Thyroid gland (tissue), 4 donors: ENCODE results near the gene SH3BGR. TPM values are rescaled to one million over a fixed set of nuclear protein-coding genes. Genes with fewer than 3 reads are reported as not detected.

Experiments
- DNase-seq, 2 donors: peaks; one replicate each; pipeline ENCODE4 v3.0.0-alpha.2; 2019
- H3K27ac ChIP-seq, 3 donors: fragments of 200-600 bp; sonication (generic); 1 replicate in 2 of 3; 2 replicates in 1 of 3; pipeline ENCODE4 v1.5.1; 2016 to 2019; ENCODE audit warnings: mild to moderate bottlenecking in 1 of 3, moderate library complexity in 1 of 3
- H3K27me3 ChIP-seq: fragments of 200-600 bp; sonication (generic); one replicate; pipeline ENCODE4 v1.5.1; 2019
- H3K36me3 ChIP-seq, 2 donors: fragments of 200-600 bp; sonication (generic); one replicate each; pipeline ENCODE4 v1.5.1; 2016 to 2019
- H3K4me1 ChIP-seq, 2 donors: fragments of 200-600 bp; sonication (generic); one replicate each; pipeline ENCODE4 v1.5.1; 2017 to 2019
- H3K4me3 ChIP-seq, 3 donors: fragments of 200-600 bp; sonication (generic); replicated peaks in 1 of 3; 1 replicate in 2 of 3; 2 replicates in 1 of 3; pipeline ENCODE4 v1.5.1; 2016; ENCODE audit warnings: mild to moderate bottlenecking in 1 of 3
- H3K9me3 ChIP-seq: fragments of 200-600 bp; sonication (generic); one replicate; pipeline ENCODE4 v1.5.1; 2017
- POLR2A ChIP-seq, 2 donors: fragments of 450-650 bp; IDR thresholded peaks; one replicate each; pipeline ENCODE4 v1.6.1; 2017; ENCODE audit warnings: antibody characterized with exemption in 2 of 2, mild to moderate bottlenecking in 2 of 2, moderate library complexity in 1 of 2
- WGBS, 2 donors: methylation state at CpG; one replicate each; pipeline ENCODE4 v1.1.5; 2017; 5-methylcytosine and 5-hydroxymethylcytosine counted together
- intact Hi-C: fragments of 100-400 bp; cut with DNase I; formaldehyde crosslinking; loops from one replicate; pipeline ENCODE4 v1.15.1; 2023
- total RNA-seq, 4 donors: library from RNA; depleted of rRNA; stranded (reverse); fragments of >200 nt; gene quantifications; one replicate each; pipeline ENCODE4 v1.2.3, GENCODE V29; 2016
- TF ChIP-seq, protein P1 (sequence below), 6 experiments: fragments of 200-600 bp in 3 of 6; fragments of 450-650 bp in 3 of 6; sonication (generic) in 3 of 6; IDR thresholded peaks; one replicate each; pipeline ENCODE4 v1.5.1; 2016 to 2019; ENCODE audit warnings: antibody characterized with exemption in 6 of 6, mild to moderate bottlenecking in 2 of 6, inconsistent platforms in 1 of 6, moderate library complexity in 1 of 6

Gene SH3BGR
- total RNA-seq, 4 donors from 2014 or later, result 4.6 to 9.7 (median 7.4) TPM

DNA sequence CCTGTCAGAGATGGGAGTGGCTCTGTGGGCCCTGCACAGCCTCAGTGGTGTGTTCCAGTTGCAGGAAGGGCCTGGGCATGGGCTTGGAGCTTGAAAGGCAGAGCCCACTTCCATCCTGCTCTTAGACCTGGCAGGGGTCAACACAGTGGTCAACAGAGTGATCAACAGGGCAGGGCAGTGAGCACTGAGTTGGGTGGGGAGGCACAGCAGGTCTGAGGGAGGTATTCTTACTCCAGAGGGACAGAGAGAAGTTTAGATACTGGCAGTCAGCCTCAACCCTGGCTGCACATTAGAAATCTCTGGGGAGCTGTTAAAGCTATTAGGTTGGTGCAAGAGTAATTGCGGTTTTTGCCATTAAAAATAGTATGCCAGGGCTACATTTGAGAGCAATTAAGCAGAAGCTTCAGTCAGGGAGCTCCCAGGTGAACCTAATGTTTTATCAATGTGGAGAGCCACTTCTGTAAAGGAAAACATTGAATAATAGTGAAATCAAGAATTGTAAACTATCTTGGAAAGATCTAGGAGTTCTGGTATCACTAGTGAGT is 37.7 kb downstream of the SH3BGR start:
- Histone ChIP-seq H3K27me3 (no peaks in the 10 kb centered on the region), H3K4me1 (no peaks in the 10 kb centered on the region), H3K4me3 (no peak overlapping the region), H3K36me3 (no peaks in the 10 kb centered on the region), H3K27ac (no peak overlapping the region), H3K9me3 (no peaks in the 10 kb centered on the region)
- 71 to 74% methylated on average over 1 of the region's 1 CpG for WGBS, 2 donors
- no peak for DNase-seq
- intact Hi-C loops, result no loop called here
- no peak for TF ChIP-seq POLR2A (IDR thresholded peaks at IDR 0.05)
- TF ChIP-seq, protein P1, sequence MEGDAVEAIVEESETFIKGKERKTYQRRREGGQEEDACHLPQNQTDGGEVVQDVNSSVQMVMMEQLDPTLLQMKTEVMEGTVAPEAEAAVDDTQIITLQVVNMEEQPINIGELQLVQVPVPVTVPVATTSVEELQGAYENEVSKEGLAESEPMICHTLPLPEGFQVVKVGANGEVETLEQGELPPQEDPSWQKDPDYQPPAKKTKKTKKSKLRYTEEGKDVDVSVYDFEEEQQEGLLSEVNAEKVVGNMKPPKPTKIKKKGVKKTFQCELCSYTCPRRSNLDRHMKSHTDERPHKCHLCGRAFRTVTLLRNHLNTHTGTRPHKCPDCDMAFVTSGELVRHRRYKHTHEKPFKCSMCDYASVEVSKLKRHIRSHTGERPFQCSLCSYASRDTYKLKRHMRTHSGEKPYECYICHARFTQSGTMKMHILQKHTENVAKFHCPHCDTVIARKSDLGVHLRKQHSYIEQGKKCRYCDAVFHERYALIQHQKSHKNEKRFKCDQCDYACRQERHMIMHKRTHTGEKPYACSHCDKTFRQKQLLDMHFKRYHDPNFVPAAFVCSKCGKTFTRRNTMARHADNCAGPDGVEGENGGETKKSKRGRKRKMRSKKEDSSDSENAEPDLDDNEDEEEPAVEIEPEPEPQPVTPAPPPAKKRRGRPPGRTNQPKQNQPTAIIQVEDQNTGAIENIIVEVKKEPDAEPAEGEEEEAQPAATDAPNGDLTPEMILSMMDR (IDR thresholded peaks at IDR 0.05), result no peak

DNA sequence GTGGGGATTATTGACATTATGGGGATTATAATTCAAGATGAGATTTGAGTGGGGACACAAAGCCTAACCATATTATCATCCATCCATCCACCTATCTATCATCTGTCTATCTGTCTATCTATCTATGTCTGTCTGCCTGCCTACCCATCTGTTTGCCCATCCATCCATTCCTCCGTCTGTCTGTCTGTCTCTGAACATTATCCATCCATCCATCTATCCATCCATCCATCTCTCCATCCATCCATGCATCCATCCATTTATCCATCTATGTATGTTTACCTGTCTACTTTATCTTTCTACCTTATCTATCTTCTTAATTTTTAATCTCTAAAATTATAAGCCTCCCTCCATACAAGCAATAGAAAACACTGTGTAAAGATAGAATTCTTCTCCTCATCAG is 47.4 kb downstream of the SH3BGR start:
- TF ChIP-seq, protein P1 (IDR thresholded peaks at IDR 0.05), result no peak
- TF ChIP-seq POLR2A (IDR thresholded peaks at IDR 0.05), result no peak
- Histone ChIP-seq H3K4me3 (no peak overlapping the region), H3K9me3 (no peaks in the 10 kb centered on the region), H3K36me3 (no peaks in the 10 kb centered on the region), H3K4me1 (peaks cover 6 to 9% of the 10 kb centered on the region in 2 donors), H3K27me3 (no peaks in the 10 kb centered on the region), H3K27ac (no peak overlapping the region)
- intact Hi-C loops, result no loop called here
- no peak for DNase-seq
- WGBS, 2 donors, result 96 to 98% methylated on average over 1 of the region's 1 CpG

DNA sequence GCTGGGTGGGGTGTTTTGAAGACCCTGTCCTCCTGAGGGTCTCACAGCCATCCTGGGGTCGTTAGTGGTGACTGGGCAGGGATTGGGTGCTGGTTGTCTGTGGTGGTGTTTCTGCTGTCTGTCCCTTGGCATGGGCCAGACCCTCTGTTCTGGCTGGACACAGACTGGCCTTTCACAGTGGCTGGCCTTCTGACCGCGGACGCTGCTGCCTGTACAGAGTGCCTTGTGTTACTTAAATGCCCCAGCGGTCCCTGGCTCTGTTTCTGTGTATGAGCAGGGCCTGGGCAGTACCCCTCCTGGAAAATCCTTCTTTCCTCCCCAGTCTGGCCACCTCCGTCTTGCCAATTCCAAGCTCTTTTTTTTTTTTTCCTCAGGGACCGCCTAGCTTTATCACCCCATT is 50.9 kb downstream of the SH3BGR start:
- no peak for TF ChIP-seq POLR2A (IDR thresholded peaks at IDR 0.05)
- TF ChIP-seq, protein P1 (IDR thresholded peaks at IDR 0.05), result no peak
- Histone ChIP-seq H3K36me3 (no peaks in the 10 kb centered on the region), H3K27me3 (no peaks in the 10 kb centered on the region), H3K4me1 (peaks cover 6 to 9% of the 10 kb centered on the region in 2 donors), H3K27ac (no peak overlapping the region), H3K4me3 (no peak overlapping the region), H3K9me3 (no peaks in the 10 kb centered on the region)
- intact Hi-C loops, result no loop called here
- no peak for DNase-seq
- WGBS, 2 donors, result 75 to 90% methylated on average over 7 of the region's 7 CpGs

DNA sequence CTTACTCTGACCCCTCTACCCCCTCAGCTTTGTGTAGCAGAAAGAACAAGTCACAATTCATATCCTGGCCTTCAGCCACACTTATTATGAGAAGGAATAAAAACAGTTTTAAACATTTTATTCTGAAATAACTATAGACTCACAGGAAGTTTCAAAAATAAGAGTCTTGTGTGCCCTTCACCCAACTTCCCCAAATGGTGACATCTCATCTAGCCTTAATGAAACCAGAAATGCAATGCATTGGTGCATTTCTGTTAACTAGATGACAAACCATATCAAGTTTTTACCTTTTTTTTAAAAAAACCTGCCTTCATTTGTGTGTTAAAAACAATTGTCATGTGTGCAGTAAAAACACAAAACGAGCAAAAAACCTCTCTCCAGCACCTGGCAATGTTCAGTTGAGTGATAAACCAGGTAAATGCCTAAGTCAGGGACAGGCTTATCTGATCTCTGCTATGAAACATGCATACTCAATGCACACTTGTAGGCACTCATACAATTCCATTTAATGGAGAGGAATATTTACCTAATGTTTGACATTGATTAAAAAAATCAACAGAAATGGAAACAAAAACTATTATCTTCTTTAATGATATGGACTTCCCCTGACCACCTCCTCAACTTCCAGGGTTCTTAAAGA is 51.5 kb downstream of the SH3BGR start:
- intact Hi-C loops, result no loop called here
- Histone ChIP-seq H3K9me3 (no peaks in the 10 kb centered on the region), H3K27ac (no peak overlapping the region), H3K27me3 (no peaks in the 10 kb centered on the region), H3K4me3 (no peak overlapping the region), H3K36me3 (no peaks in the 10 kb centered on the region), H3K4me1 (peaks cover 6 to 9% of the 10 kb centered on the region in 2 donors)
- TF ChIP-seq, protein P1 (IDR thresholded peaks at IDR 0.05), result no peak
- TF ChIP-seq POLR2A (IDR thresholded peaks at IDR 0.05), result no peak
- DNase-seq, result no peak
- 31% methylated on average over 1 of the region's 1 CpG for WGBS, 2 donors

DNA sequence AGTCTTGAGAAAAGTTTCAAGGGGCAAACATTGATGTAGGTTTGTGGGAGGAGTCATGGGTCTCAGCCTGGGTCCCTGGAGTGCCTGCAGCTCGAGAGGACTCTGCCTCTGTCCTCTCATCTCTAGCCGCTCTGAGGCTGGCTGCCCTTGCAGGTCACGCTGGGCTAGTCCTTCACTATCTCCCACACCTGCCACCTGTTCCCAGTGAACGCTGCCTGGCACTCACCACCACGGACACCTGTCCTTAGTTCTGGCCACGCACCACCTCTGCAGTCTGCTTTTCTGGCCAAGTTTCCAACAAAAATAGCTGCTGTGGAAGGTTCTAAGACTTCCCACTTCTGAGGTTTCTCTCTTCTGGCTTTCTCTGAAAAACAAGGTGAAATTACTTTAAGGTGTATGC is 52.5 kb downstream of the SH3BGR start:
- Histone ChIP-seq H3K27ac (no peak overlapping the region), H3K27me3 (no peaks in the 10 kb centered on the region), H3K36me3 (no peaks in the 10 kb centered on the region), H3K4me3 (no peak overlapping the region), H3K4me1 (peaks cover 6 to 9% of the 10 kb centered on the region in 2 donors), H3K9me3 (no peaks in the 10 kb centered on the region)
- 62 to 81% methylated on average over 6 of the region's 6 CpGs for WGBS, 2 donors
- peak in 1 of 2 donors; percentile 24 for DNase-seq
- intact Hi-C loops, result no loop called here
- TF ChIP-seq, protein P1 (IDR thresholded peaks at IDR 0.05), result no peak
- no peak for TF ChIP-seq POLR2A (IDR thresholded peaks at IDR 0.05)
